K562 treated with DMSO at 1 percent for 12 hours (cell line): ENCODE results near the gene TMEM229A. TPM values are rescaled to one million over a fixed set of nuclear protein-coding genes. Genes with fewer than 3 reads are reported as not detected.

Experiments used
- total RNA-seq: library from RNA; unstranded; fragments of 300-600 nt; gene quantifications from 2 replicates; pipeline ENCODE4 v1.2.3, GENCODE V29; 2022; ENCODE audit not compliant: insufficient read depth

Gene TMEM229A
- total RNA-seq: not detected in 2 replicates

GRCh38 chr7:124032369-124033094, at the start of gene TMEM229A:
TSS of gene TMEM229A (minus strand) at chr7:124033067. CDS start at chr7:124033003, 64 bp downstream.

Other genes with a start within 250 kb of the TMEM229A start
- not detected in 2 replicates for gene HYAL4, start 187.9 kb downstream of the TMEM229A start, total RNA-seq
- not detected in 2 replicates for gene SPAM1, start 107.8 kb downstream of the TMEM229A start, total RNA-seq